A549 (cell line): Measurements from ENCODE around the gene RHBDD2. TPM values are rescaled to one million over a fixed set of nuclear protein-coding genes. Genes with fewer than 3 reads are reported as not detected.

Experiments used
- ATAC-seq, 2 experiments: fragments of 200-7000 bp in 1 of 2; fragments of >200 bp in 1 of 2; cut with Nextera tagmentation in 1 of 2; cut with Tn5 transposase in 1 of 2; 3 replicates each; pipeline versions ENCODE4 v1.8.0 to v1.9.1; 2018 to 2020; ENCODE audit warnings: mild to moderate bottlenecking in 1 of 2, moderate library complexity in 1 of 2
- CTCF ChIA-PET: fragments of 300-600 bp; sonication (Branson Sonifier 250); formaldehyde crosslinking; extraction: SDS; loops from one replicate; lab custom pipeline; 2021; ENCODE audit warnings: antibody characterized with exemption, inconsistent platforms; lab: Yijun Ruan, JAX
- POLR2A ChIA-PET: fragments of 350-600 bp; formaldehyde crosslinking; extraction: SDS; loops from one replicate; lab custom pipeline; 2021; ENCODE audit warnings: antibody characterized with exemption, inconsistent platforms; lab: Yijun Ruan, JAX
- DNase-seq, 2 experiments: peaks; one replicate each; pipeline versions ENCODE4 v3.0.0 to v3.0.0-alpha.2; 2011 to 2016; ENCODE audit warnings: low read depth in 1 of 2, low spot score in 1 of 2
- FAIRE-seq: peaks from 2 replicates; lab custom pipeline; 2011; peaks lifted over from hg19 to GRCh38; lab: Jason Lieb, UNC
- H3K27ac ChIP-seq, 2 experiments: fragments of >200 bp; sonication (Bioruptor Twin); formaldehyde crosslinking; 3 replicates each; pipeline ENCODE4 v1.5.1; 2016 to 2017
- H3K4me1 ChIP-seq: fragments of >200 bp; sonication (Bioruptor Twin); formaldehyde crosslinking; 3 replicates; pipeline ENCODE4 v1.6.1; 2016
- H3K4me2 ChIP-seq: fragments of >200 bp; sonication (Bioruptor Twin); formaldehyde crosslinking; 3 replicates; pipeline ENCODE4 v1.6.1; 2016
- H3K4me3 ChIP-seq: fragments of >200 bp; sonication (Bioruptor Twin); formaldehyde crosslinking; 3 replicates; pipeline ENCODE4 v1.5.1; 2016
- H3K9me3 ChIP-seq: fragments of >200 bp; sonication (Bioruptor Twin); formaldehyde crosslinking; 3 replicates; pipeline ENCODE4 v1.6.1; 2016
- CBX2 ChIP-seq: fragments of 200-600 bp; sonication (generic); IDR thresholded peaks from 2 replicates; pipeline ENCODE4 v1.6.1; 2016; ENCODE audit warnings: low read depth, mild to moderate bottlenecking, borderline replicate concordance
- CBX8 ChIP-seq: fragments of 200-600 bp; sonication (generic); IDR thresholded peaks from 2 replicates; pipeline ENCODE4 v1.6.1; 2016
- EP300 ChIP-seq, 2 experiments: fragments of >200 bp; sonication (Bioruptor Twin); formaldehyde crosslinking; IDR thresholded peaks; 2 replicates in 1 of 2; 3 replicates in 1 of 2; pipeline ENCODE4 v1.6.1; 2016 to 2017
- GATA3 ChIP-seq: IDR thresholded peaks from 2 replicates; pipeline ENCODE4 v1.6.1; 2012; ENCODE audit warnings: borderline replicate concordance
- HMGXB4 ChIP-seq: fragments of 250-450 bp; sonication (Bioruptor Pico); IDR thresholded peaks from 2 replicates; pipeline ENCODE4 v1.5.0; 2021; ENCODE audit warnings: mild to moderate bottlenecking, moderate library complexity, borderline replicate concordance
- HOXA7 ChIP-seq: fragments of 250-450 bp; sonication (Bioruptor Pico); IDR thresholded peaks from 2 replicates; pipeline ENCODE4 v1.5.0; 2020; ENCODE audit warnings: mild to moderate bottlenecking, moderate library complexity
- HOXB13 ChIP-seq: fragments of 250-450 bp; sonication (Bioruptor Pico); IDR thresholded peaks from 2 replicates; pipeline ENCODE4 v1.5.0; 2020; ENCODE audit warnings: low read depth, mild to moderate bottlenecking, moderate library complexity
- MYC ChIP-seq: IDR thresholded peaks from 2 replicates; pipeline ENCODE4 v1.6.1; 2012; ENCODE audit warnings: mild to moderate bottlenecking, inconsistent platforms, low read length, improper control_type of control experiment, borderline replicate concordance
- NR3C1 ChIP-seq: fragments of >200 bp; sonication (Bioruptor Twin); formaldehyde crosslinking; IDR thresholded peaks from 3 replicates; pipeline ENCODE4 v1.6.1; 2017
- PHF8 ChIP-seq: fragments of 200-600 bp; sonication (generic); IDR thresholded peaks from 2 replicates; pipeline ENCODE4 v1.6.1; 2016; ENCODE audit warnings: low read depth, mild to moderate bottlenecking, antibody characterized with exemption, moderate library complexity, borderline replicate concordance
- POLR2A ChIP-seq: IDR thresholded peaks from 2 replicates; pipeline ENCODE4 v1.6.1; 2012; ENCODE audit warnings: mild to moderate bottlenecking, low read length
- RAD21 ChIP-seq, 2 experiments: fragments of >200 bp in 1 of 2; sonication (Bioruptor Twin) in 1 of 2; formaldehyde crosslinking in 1 of 2; IDR thresholded peaks in 1 of 2; conservative IDR thresholded peaks in 1 of 2; 2 replicates in 1 of 2; 3 replicates in 1 of 2; pipeline ENCODE4 v1.6.1; 2012 to 2018; ENCODE audit warnings: inconsistent platforms in 1 of 2
- RCOR1 ChIP-seq: fragments of 150-350 bp; IDR thresholded peaks from 2 replicates; pipeline ENCODE4 v1.6.1; 2014; ENCODE audit warnings: antibody characterized with exemption, low read length, low read depth
- RNF2 ChIP-seq: fragments of 200-600 bp; sonication (generic); IDR thresholded peaks from 2 replicates; pipeline ENCODE4 v1.6.1; 2016; ENCODE audit warnings: low read depth, mild to moderate bottlenecking, antibody characterized with exemption, moderate library complexity, borderline replicate concordance
- TFCP2L1 ChIP-seq: fragments of 250-450 bp; sonication (Bioruptor Pico); IDR thresholded peaks from 2 replicates; pipeline ENCODE4 v1.5.0; 2021; ENCODE audit warnings: mild to moderate bottlenecking
- TP53 ChIP-seq: fragments of 250-450 bp; sonication (Bioruptor Pico); IDR thresholded peaks from 2 replicates; pipeline ENCODE4 v1.5.0; 2021; ENCODE audit warnings: mild to moderate bottlenecking, moderate library complexity
- ZC3H11A ChIP-seq: fragments of 450-650 bp; IDR thresholded peaks from 2 replicates; pipeline ENCODE4 v1.6.1; 2014; ENCODE audit warnings: antibody characterized with exemption, mild to moderate bottlenecking
- ZFP36 ChIP-seq: fragments of 450-650 bp; IDR thresholded peaks from 2 replicates; pipeline ENCODE4 v1.6.1; 2014; ENCODE audit warnings: borderline replicate concordance; ENCODE audit not compliant: partially characterized antibody
- ZNF302 ChIP-seq: fragments of 250-450 bp; sonication (Bioruptor Pico); IDR thresholded peaks from 2 replicates; pipeline ENCODE4 v1.9.0; 2021; ENCODE audit warnings: inconsistent platforms, mild to moderate bottlenecking, moderate library complexity
- WGBS: methylation state at CpG from one replicate; pipeline ENCODE4 v1.1.6; 2017; ENCODE audit errors: missing lambda C conversion rate; 5-methylcytosine and 5-hydroxymethylcytosine counted together
- polyA plus RNA-seq, 4 experiments: library from polyadenylated mRNA; depleted of rRNA in 3 of 4; stranded (reverse); fragments of >200 nt; fragmentation: RNase III in 1 of 4; extraction: RNeasy Plus Mini Kit Qiagen cat#74134 plus additional on column Dnase treatment in 1 of 4; gene quantifications; 2 replicates in 3 of 4; 3 replicates in 1 of 4; pipeline ENCODE4 v1.2.3, GENCODE V29; 2011 to 2017
- TF ChIP-seq, protein P1 (sequence below): IDR thresholded peaks from 2 replicates; pipeline ENCODE4 v1.6.1; 2012
- TF ChIP-seq, protein P2 (sequence below): fragments of 250-450 bp; sonication (Bioruptor Pico); IDR thresholded peaks from 2 replicates; pipeline ENCODE4 v1.5.0; 2020; ENCODE audit warnings: low read depth, mild to moderate bottlenecking, moderate library complexity
- TF ChIP-seq, protein P3 (sequence below): IDR thresholded peaks from 2 replicates; pipeline ENCODE4 v1.6.1; 2012
- TF ChIP-seq, protein P4 (sequence below): fragments of >200 bp; sonication (Bioruptor Twin); formaldehyde crosslinking; IDR thresholded peaks from 2 replicates; pipeline ENCODE4 v1.6.1; 2016

Gene RHBDD2
- polyA plus RNA-seq, 2 of the 4 experiments (the other 2 are of a cell fraction) = 61.3 to 62.0 TPM

DNA sequence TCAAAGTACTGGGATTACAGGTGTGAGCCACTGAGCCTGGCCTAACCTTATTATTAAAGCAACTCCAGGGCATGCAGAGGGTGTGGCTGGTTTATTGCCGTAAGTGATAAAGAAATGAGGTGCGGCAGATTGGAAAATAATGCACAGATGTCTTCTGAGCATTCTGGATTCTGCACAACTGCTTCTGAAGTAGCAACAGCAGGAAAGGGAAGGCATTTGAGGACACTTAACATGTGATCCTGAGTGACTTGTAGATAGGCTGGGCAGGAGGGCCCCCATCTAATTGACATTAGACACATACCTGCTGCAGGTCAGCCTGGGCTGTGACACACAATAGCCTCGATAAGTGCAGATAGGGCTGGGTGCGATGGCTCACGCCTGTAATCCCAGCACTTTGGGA lies 5.6 kb downstream of the RHBDD2 start:
- ChIA-PET CTCF (interaction anchor here (1.8 to 1.9 kb wide), 2 partner anchors 18 to 136 kb away, joined by 6 to 7 read pairs; no protein-coding TSS in a partner anchor), POLR2A (no interaction called here)
- no peak for ATAC-seq
- Histone ChIP-seq H3K27ac (no peak overlapping the region), H3K4me3 (no peak overlapping the region), H3K4me2 (no peak overlapping the region), H3K4me1 (peaks cover 8% of the 10 kb centered on the region), H3K9me3 (no peaks in the 10 kb centered on the region)
- TF ChIP-seq ZNF302 = no peak
- TF ChIP-seq HMGXB4 (CRISPR knock-in tag) = no peak
- no peak for TF ChIP-seq PHF8
- no peak for FAIRE-seq
- WGBS = 93% methylated on average over 5 of the region's 5 CpGs
- no peak for DNase-seq

DNA sequence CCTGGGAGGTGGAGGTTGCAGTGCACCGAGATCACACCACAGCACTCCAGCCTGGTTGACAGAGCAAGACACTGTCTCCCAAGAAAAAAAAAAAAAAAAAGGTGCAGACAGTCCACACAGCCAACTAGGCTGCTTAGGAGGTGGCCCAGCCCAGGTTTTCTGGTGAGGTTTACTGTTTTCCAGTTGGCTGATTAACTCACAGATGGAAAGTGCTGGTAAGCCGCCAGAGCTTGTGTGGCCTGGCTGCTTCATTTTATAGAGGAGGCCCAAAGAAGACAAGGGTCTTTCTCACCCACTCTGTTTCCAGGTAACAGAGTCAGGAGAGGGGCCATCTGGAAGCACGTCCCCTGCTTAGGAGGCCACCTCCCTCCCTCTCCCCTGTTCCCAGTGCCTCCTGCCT lies 6.2 kb downstream of the RHBDD2 start:
- DNase-seq (no peak), ATAC-seq (no peak), FAIRE-seq (no peak)
- CTCF ChIA-PET = interaction anchor here (0.6 to 1.9 kb wide), 4 partner anchors 14 to 406 kb away, joined by 3 to 7 read pairs (median 4); no protein-coding TSS in a partner anchor
- no peak for TF ChIP-seq ZFP36
- no peak for TF ChIP-seq CBX2
- TF ChIP-seq EP300 (IDR thresholded peaks at IDR 0.05) = no peak
- POLR2A ChIA-PET = no interaction called here
- H3K27ac ChIP-seq = no peak overlapping the region
- no peaks in the 10 kb centered on the region for H3K9me3 ChIP-seq
- no peak overlapping the region for H3K4me2 ChIP-seq
- no peak overlapping the region for H3K4me3 ChIP-seq
- 91% methylated on average over 3 of the region's 3 CpGs for WGBS
- peaks cover 6% of the 10 kb centered on the region for H3K4me1 ChIP-seq

DNA sequence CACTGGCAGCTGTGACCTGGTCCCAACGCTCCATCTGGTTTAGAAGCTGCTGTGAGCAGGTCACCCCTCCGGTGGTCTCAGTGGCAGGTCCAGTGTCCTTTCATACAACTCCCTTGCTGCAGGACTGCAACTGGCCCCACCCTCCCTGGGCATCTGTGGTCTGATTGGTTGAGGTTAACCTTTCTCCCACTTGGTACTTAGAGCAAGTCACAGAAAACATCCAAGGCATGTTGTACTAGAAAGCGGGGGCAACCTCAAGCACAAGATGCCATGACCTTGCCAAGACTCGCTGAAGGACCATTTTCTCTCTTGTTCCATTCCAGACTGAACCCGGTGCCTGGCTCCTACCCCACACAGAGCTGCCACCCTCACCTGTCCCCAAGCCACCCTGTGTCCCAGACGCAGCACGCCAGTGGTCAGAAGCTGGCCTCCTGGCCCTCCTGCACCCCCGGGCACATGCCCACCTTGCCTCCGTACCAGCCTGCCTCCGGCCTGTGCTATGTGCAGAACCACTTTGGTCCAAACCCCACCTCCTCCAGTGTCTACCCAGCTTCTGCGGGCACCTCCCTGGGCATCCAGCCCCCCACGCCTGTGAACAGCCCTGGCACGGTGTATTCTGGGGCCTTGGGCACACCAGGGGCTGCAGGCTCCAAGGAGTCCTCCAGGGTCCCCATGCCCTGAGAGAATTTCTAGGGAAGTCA lies 9.0 kb downstream of the RHBDD2 start:
- FAIRE-seq (no peak), ATAC-seq (no peak), DNase-seq (no peak)
- 95% methylated on average over 10 of the region's 13 CpGs for WGBS
- no peaks in the 10 kb centered on the region for H3K9me3 ChIP-seq
- H3K4me1 ChIP-seq = no peaks in the 10 kb centered on the region
- ChIA-PET CTCF (interaction anchor here (0.6 to 1.2 kb wide), 2 partner anchors 21 to 86 kb away, joined by 3 to 5 read pairs; no protein-coding TSS in a partner anchor), POLR2A (no interaction called here)
- no peak overlapping the region for H3K4me3 ChIP-seq
- no peak for TF ChIP-seq RCOR1
- no peak for TF ChIP-seq GATA3
- no peak for TF ChIP-seq CBX8
- no peak for TF ChIP-seq POLR2A
- TF ChIP-seq TP53 (CRISPR knock-in tag) = no peak
- TF ChIP-seq, protein P1, sequence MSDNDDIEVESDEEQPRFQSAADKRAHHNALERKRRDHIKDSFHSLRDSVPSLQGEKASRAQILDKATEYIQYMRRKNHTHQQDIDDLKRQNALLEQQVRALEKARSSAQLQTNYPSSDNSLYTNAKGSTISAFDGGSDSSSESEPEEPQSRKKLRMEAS = no peak
- TF ChIP-seq, protein P2, sequence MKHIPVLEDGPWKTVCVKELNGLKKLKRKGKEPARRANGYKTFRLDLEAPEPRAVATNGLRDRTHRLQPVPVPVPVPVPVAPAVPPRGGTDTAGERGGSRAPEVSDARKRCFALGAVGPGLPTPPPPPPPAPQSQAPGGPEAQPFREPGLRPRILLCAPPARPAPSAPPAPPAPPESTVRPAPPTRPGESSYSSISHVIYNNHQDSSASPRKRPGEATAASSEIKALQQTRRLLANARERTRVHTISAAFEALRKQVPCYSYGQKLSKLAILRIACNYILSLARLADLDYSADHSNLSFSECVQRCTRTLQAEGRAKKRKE (CRISPR knock-in tag) = no peak
- TF ChIP-seq PHF8 = no peak
- no peak for TF ChIP-seq RAD21 (conservative IDR thresholded peaks at IDR 0.05 in 1 of 2, IDR thresholded peaks at IDR 0.05 in 1 of 2)
- no peak for TF ChIP-seq EP300 (IDR thresholded peaks at IDR 0.05)
- TF ChIP-seq MYC = no peak
- TF ChIP-seq, protein P3, sequence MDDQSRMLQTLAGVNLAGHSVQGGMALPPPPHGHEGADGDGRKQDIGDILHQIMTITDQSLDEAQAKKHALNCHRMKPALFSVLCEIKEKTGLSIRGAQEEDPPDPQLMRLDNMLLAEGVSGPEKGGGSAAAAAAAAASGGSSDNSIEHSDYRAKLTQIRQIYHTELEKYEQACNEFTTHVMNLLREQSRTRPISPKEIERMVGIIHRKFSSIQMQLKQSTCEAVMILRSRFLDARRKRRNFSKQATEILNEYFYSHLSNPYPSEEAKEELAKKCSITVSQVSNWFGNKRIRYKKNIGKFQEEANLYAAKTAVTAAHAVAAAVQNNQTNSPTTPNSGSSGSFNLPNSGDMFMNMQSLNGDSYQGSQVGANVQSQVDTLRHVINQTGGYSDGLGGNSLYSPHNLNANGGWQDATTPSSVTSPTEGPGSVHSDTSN = no peak
- TF ChIP-seq, protein P4, sequence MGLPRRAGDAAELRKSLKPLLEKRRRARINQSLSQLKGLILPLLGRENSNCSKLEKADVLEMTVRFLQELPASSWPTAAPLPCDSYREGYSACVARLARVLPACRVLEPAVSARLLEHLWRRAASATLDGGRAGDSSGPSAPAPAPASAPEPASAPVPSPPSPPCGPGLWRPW = no peak
- TF ChIP-seq TFCP2L1 (CRISPR knock-in tag) = no peak
- TF ChIP-seq NR3C1 = no peak
- no peak for TF ChIP-seq ZC3H11A
- TF ChIP-seq HOXA7 (CRISPR knock-in tag) = no peak
- TF ChIP-seq HOXB13 = no peak
- no peak for TF ChIP-seq RNF2
- H3K27ac ChIP-seq = no peak overlapping the region
- H3K4me2 ChIP-seq = no peak overlapping the region
